Sigmoid colon (tissue), 4 donors: ENCODE results near the gene STRN4.

Experiments used
- POLR2A ChIP-seq, 2 donors: fragments of 450-650 bp; IDR thresholded peaks; one replicate each; pipeline ENCODE4 v1.6.1; 2016; ENCODE audit warnings: antibody characterized with exemption in 2 of 2, mild to moderate bottlenecking in 2 of 2, moderate library complexity in 2 of 2
- POLR2AphosphoS5 ChIP-seq, 4 donors: sonication (generic); formaldehyde crosslinking; IDR thresholded peaks; one replicate each; pipeline ENCODE4 v1.6.1; 2017; ENCODE audit warnings: antibody characterized with exemption in 4 of 4
- TF ChIP-seq, protein P1 (sequence below), 4 experiments: fragments of 450-650 bp in 3 of 4; fragments of 200-600 bp in 1 of 4; IDR thresholded peaks; one replicate each; pipeline ENCODE4 v1.5.1; 2016 to 2019; ENCODE audit warnings: antibody characterized with exemption in 4 of 4, mild to moderate bottlenecking in 3 of 4, moderate library complexity in 2 of 4

DNA sequence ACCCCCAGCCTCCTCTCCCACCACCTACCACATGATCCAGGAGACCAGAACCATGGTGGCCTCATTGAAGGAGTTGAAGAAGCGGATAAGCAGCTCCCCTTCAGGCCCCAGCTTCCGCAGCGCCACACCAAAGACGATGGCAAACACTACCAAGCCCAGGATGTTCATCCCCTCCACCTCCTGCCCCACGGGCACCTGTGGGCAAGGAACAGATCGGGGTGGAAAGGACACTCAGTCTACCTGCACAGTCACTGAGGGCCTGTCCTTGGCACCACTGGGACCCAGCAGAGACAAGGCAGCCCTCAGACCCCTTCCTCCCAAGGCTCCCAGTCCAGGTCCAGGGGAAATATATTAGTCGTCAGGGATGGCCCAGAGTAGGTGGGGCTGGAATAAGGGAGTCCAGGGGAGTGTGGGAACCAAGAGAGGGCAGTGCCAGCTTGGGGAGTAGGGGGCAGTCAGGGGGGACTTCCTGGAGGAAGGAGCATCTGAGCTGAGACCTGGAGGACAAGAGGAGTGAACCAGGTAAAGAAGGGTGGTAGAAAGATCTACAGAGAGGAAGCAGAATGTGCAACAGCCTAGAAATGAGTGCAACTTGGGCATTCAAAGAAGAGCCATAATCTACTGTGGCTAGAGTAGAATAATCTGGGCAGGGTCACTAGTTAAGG is 36.2 kb upstream of the STRN4 start:
- TF ChIP-seq, protein P1, sequence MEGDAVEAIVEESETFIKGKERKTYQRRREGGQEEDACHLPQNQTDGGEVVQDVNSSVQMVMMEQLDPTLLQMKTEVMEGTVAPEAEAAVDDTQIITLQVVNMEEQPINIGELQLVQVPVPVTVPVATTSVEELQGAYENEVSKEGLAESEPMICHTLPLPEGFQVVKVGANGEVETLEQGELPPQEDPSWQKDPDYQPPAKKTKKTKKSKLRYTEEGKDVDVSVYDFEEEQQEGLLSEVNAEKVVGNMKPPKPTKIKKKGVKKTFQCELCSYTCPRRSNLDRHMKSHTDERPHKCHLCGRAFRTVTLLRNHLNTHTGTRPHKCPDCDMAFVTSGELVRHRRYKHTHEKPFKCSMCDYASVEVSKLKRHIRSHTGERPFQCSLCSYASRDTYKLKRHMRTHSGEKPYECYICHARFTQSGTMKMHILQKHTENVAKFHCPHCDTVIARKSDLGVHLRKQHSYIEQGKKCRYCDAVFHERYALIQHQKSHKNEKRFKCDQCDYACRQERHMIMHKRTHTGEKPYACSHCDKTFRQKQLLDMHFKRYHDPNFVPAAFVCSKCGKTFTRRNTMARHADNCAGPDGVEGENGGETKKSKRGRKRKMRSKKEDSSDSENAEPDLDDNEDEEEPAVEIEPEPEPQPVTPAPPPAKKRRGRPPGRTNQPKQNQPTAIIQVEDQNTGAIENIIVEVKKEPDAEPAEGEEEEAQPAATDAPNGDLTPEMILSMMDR (IDR thresholded peaks at IDR 0.05) = no peak
- TF ChIP-seq POLR2AphosphoS5 (IDR thresholded peaks at IDR 0.05) (no peak), POLR2A (IDR thresholded peaks at IDR 0.05) (no peak)
